ENCODE results near the gene SLC4A5.
"Not testable (repeated sequence)": the region's sequence is repeated elsewhere in the genome, so short reads cannot be mapped to it uniquely, and the experiment has no call there.

SLC4A5 gene

GRCh38 chr2:74194799-74195198 lies 148.4 kb downstream of the SLC4A5 start:
- DNase-seq, result no peak

GRCh38 chr2:74191596-74192380 lies 151.4 kb downstream of the SLC4A5 start:
- no peak for DNase-seq

DNA sequence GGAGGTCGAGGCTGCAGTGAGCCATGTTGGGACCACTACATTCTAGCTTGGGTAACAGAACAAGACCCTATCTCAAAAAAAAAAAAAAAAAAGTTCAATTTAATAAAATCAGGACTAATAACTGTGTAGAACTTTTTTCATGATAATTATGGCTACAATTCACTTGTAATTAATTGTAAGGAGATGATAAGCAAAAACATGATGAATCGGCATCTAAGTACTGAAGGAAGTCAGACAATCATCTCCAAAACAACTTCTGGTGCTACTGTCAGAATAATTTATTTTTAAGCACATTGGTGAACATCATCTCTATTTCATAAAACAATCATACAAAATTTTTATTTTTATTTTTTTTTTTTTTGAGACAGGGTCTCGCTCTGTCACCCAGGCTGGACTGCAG lies 154.5 kb downstream of the SLC4A5 start:
- no peak for DNase-seq

DNA sequence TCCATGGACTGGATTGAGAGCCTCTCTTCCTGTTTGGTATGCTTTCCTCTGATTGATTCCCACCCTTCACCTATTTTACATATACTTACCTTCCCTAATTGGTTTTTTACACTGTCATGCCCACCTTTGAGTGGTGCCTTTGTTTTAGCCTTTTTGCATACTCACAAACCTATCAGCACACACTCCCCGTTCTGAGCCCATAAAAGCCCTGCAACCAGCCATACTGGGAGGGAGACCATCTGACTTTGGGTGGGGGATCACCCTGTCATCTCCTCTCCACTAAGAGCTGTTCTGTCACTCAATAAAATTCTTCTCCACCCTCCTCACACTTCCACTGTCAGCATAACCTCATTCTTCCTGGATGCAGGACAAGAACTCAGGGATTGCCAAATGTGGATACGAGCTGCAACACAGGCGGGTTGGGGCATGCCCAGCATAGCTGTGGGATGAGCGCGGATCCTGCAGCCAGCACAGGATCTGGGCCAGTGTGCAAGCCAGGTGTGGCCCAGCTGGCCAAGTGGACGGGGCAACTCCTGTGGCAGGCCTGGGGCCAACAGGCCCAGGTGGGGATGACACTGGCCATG lies 155.1 kb downstream of the SLC4A5 start:
- DNase-seq, result no peak

DNA sequence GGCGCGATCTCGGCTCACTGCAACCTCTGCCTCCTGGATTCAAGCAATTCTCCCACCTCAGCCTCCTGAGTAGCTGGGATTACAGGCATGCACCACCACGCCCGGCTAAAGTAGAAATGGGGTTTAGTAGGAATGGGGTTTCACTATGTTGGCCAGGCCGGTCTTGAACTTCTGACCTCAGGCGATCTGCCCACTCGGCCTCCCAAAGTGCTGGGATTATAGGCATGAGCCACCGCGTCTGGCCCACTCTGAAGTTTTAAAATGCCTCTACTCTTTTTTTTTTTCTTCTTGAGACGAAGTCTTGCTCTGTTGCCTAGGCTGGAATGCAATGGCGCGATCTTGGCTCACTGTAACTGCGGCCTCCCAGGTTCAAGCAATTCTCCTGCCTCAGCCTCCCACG lies 156.5 kb downstream of the SLC4A5 start:
- not testable (repeated sequence) for DNase-seq

GRCh38 chr2:74186038-74186437 lies 157.2 kb downstream of the SLC4A5 start:
- no peak for DNase-seq

DNA sequence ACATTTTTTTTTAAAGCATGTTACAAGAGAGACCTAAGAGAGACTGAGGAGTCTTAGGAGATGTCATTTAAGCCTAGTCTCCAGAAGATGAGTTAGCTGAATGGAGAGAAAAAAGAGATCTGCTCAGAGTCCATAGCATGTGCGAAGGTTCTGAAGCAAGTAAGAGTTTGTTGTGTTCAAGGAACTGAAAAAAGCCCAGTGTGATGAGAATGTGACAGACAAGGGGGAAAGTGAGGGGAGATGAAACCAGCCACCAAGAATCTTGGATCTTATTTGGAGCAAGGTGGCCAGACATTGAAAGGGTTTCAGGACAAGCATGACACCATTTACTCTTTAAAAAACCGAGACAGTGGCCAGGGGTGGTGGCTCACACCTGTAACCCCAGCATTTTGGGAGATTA lies 159.3 kb downstream of the SLC4A5 start:
- no peak for DNase-seq

DNA sequence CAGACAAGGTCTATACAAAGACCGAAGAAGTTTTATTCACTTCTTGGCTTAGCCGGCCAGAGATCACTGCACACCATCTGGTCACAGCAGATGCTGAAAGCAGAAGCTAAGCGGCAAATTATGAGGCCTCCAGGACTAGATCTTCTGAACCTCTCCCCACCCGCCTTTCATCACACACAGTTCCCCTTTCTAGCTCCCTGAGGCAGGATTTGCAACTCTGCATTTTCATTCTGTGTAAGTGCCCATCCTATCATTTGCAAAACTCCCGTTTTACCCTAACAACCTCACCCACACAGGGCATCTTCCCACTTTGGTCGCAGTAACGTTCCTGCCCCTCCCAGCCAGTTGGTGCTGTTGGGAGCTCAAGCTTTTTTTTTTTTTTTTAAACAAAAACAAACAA lies 161.5 kb downstream of the SLC4A5 start:
- DNase-seq, result no peak

- no peak for DNase-seq
Observed at GRCh38 chr2:74179063-74179865, 164.0 kb downstream of the SLC4A5 start.

- DNase-seq, result peak; percentile 97
Observed at GRCh38 chr2:74178211-74179062, 164.8 kb downstream of the SLC4A5 start, which contains the start of gene MOB1A. Gene MOB1A, minus strand, starts transcription at chr2:74178879. Its CDS starts 205 bp downstream, at chr2:74178674.

DNA sequence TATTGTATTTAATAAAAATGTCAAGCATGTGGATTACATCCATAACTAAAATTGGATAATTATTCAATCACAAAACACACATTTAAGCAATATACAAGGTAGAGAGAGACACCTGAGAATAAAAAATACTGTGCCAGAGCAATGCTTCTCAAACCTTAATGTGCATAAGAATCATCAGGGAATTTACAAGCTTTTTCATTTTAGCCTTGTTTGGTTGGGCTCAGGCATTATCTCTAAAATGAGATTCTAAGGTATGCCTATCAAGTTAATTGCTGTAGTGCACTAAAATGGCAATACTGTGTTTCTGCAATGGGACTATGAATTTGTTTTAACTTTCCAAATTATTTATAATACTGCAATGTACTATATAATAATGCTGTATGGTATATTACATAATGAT lies 165.5 kb downstream of the SLC4A5 start:
- no peak for DNase-seq

DNA sequence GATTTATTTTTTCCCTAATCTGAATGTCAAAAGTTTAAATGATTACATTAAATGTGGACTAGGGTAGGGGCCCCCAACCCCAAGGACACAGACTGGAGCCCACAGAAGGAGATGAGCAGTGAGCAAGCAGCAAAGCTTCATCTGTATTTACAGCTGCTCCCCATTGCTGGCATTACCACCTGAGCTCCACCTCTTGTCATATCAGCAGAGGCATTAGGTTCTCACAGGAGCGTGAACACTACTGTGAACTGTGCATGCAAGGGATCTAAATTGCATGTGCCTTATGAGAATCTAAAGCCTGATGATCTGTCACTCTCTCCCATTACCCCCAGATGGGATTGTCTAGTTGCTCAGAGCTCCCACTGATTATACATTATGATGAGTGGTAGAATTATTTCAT lies 168.3 kb downstream of the SLC4A5 start:
- no peak for DNase-seq

GRCh38 chr2:74168739-74169138 lies 174.5 kb downstream of the SLC4A5 start:
- no peak for DNase-seq

Measured in activated naive CD4-positive, alpha-beta T cell treated with anti-CD3 and anti-CD28 coated beads, Interleukin-2, amount 50 U/mL, for 16 hours (primary cell).